IPS-11a (cell line): ENCODE data around the gene SLC4A3.
"Not testable (repeated sequence)": the region's sequence is repeated elsewhere in the genome, so short reads cannot be mapped to it uniquely, and the experiment has no call there.

Experiments
- H3K4me3 ChIP-seq: one replicate; pipeline ENCODE4 v1.5.1; 2013; ENCODE audit warnings: low read depth, low read length, control low read depth

SLC4A3 gene

GRCh38 chr2:219643788-219644398, 16.5 kb downstream of the SLC4A3 start:
- no peak overlapping the region for H3K4me3 ChIP-seq

- no peak overlapping the region for H3K4me3 ChIP-seq
Observed at GRCh38 chr2:219644801-219645480, 17.5 kb downstream of the SLC4A3 start.

- H3K4me3 ChIP-seq, result no peak overlapping the region
Observed at GRCh38 chr2:219645631-219646527, 18.4 kb downstream of the SLC4A3 start.

GRCh38 chr2:219648176-219648575, 20.7 kb downstream of the SLC4A3 start:
- no peak overlapping the region for H3K4me3 ChIP-seq

- H3K4me3 ChIP-seq, result no peak overlapping the region
Observed at GRCh38 chr2:219648963-219649362, 21.5 kb downstream of the SLC4A3 start.

GRCh38 chr2:219650426-219651248, 23.2 kb downstream of the SLC4A3 start:
- H3K4me3 ChIP-seq, result no peak overlapping the region

GRCh38 chr2:219651656-219652055, 24.2 kb downstream of the SLC4A3 start:
- H3K4me3 ChIP-seq, result not testable (repeated sequence)

- H3K4me3 ChIP-seq, result no peak overlapping the region
Observed at GRCh38 chr2:219656526-219656925, 29.1 kb downstream of the SLC4A3 start.

GRCh38 chr2:219658196-219658846, 30.9 kb downstream of the SLC4A3 start:
- no peak overlapping the region for H3K4me3 ChIP-seq

- H3K4me3 ChIP-seq, result no peak overlapping the region
Observed at GRCh38 chr2:219658874-219659273, 31.4 kb downstream of the SLC4A3 start.

GRCh38 chr2:219661197-219661954, 33.9 kb downstream of the SLC4A3 start:
- H3K4me3 ChIP-seq, result no peak overlapping the region

GRCh38 chr2:219661955-219662395, 34.5 kb downstream of the SLC4A3 start:
- H3K4me3 ChIP-seq, result no peak overlapping the region

- H3K4me3 ChIP-seq, result no peak overlapping the region
Observed at GRCh38 chr2:219662566-219662965, 35.1 kb downstream of the SLC4A3 start.

GRCh38 chr2:219663116-219663762, 35.8 kb downstream of the SLC4A3 start:
- no peak overlapping the region for H3K4me3 ChIP-seq

GRCh38 chr2:219664041-219664440, 36.6 kb downstream of the SLC4A3 start:
- H3K4me3 ChIP-seq, result no peak overlapping the region

GRCh38 chr2:219664944-219665343, 37.5 kb downstream of the SLC4A3 start:
- H3K4me3 ChIP-seq, result no peak overlapping the region

GRCh38 chr2:219665926-219666325, 38.5 kb downstream of the SLC4A3 start:
- no peak overlapping the region for H3K4me3 ChIP-seq

GRCh38 chr2:219668316-219668715, 40.9 kb downstream of the SLC4A3 start:
- H3K4me3 ChIP-seq, result no peak overlapping the region

GRCh38 chr2:219670386-219670785, 43.0 kb downstream of the SLC4A3 start:
- no peak overlapping the region for H3K4me3 ChIP-seq
